Endothelial cell of umbilical vein (primary cell): Measurements from ENCODE around the gene TTLL9. TPM values are rescaled to one million over a fixed set of nuclear protein-coding genes. Genes with fewer than 3 reads are reported as not detected.

Experiments
- BruUV-seq: library from RNA; stranded (reverse); fragments of 400-500 nt; replicated peaks from 2 replicates; lab custom pipeline; 2021; lab: Mats Ljungman, UMichigan
- CTCF ChIA-PET: fragments of 300-600, 350-600 bp; sonication (Branson Sonifier 250); formaldehyde crosslinking; loops from one replicate; lab custom pipeline; 2021; ENCODE audit warnings: antibody characterized with exemption, inconsistent platforms; lab: Charles Lee
- POLR2A ChIA-PET: fragments of 300-600, 350-600 bp; sonication (Branson Sonifier 250); formaldehyde crosslinking; loops from one replicate; lab custom pipeline; 2021; ENCODE audit warnings: antibody characterized with exemption, inconsistent platforms; lab: Charles Lee
- DNase-seq: peaks from one replicate; pipeline ENCODE4 v3.0.0-alpha.2; 2011; ENCODE audit warnings: low read depth, low spot score
- FAIRE-seq: peaks from 2 replicates; lab custom pipeline; 2011; peaks lifted over from hg19 to GRCh38; lab: Jason Lieb, UNC
- H2AFZ ChIP-seq: 2 replicates; pipeline ENCODE4 v1.6.0; 2012; ENCODE audit warnings: low read depth, low read length, control low read depth, inconsistent platforms
- H3K27ac ChIP-seq: 2 replicates; pipeline ENCODE4 v1.5.1; 2011; ENCODE audit warnings: low read depth, mild to moderate bottlenecking, control low read depth, low read length, moderate library complexity; ENCODE audit not compliant: insufficient read depth
- H3K27me3 ChIP-seq, 2 experiments: 2 replicates each; pipeline versions ENCODE4 v1.6.0 to v1.6.1; 2011; ENCODE audit warnings: low read length in 2 of 2, mixed read lengths in 1 of 2; ENCODE audit not compliant: control insufficient read depth in 2 of 2, insufficient read depth in 2 of 2
- H3K36me3 ChIP-seq, 2 experiments: 2 replicates in 1 of 2; 3 replicates in 1 of 2; pipeline ENCODE4 v1.5.1; 2011; ENCODE audit warnings: low read length in 2 of 2, mild to moderate bottlenecking in 1 of 2, moderate library complexity in 1 of 2; ENCODE audit not compliant: control insufficient read depth in 2 of 2, insufficient read depth in 2 of 2; ENCODE audit errors: extremely low read depth in 1 of 2
- H3K4me1 ChIP-seq: 3 replicates; pipeline ENCODE4 v1.5.1; 2011; ENCODE audit warnings: mild to moderate bottlenecking, low read length; ENCODE audit not compliant: control insufficient read depth, insufficient read depth; ENCODE audit errors: extremely low read depth
- H3K4me2 ChIP-seq: 2 replicates; pipeline ENCODE4 v1.6.1; 2011; ENCODE audit warnings: low read length, control low read depth, mixed read lengths; ENCODE audit not compliant: insufficient read depth
- H3K4me3 ChIP-seq, 3 experiments: fragments of 200-600 bp in 1 of 3; sonication (generic), shearing (Covaris generic) in 1 of 3; replicated peaks in 1 of 3; 2 replicates each; pipeline ENCODE4 v1.5.1; 2011 to 2016; ENCODE audit warnings: control low read depth in 3 of 3, low read length in 3 of 3, mild to moderate bottlenecking in 2 of 3, inconsistent platforms in 1 of 3, low read depth in 1 of 3, moderate library complexity in 1 of 3; ENCODE audit not compliant: insufficient read depth in 1 of 3
- H3K79me2 ChIP-seq: 2 replicates; pipeline ENCODE4 v1.6.0; 2012; ENCODE audit warnings: low read length, inconsistent platforms; ENCODE audit not compliant: control insufficient read depth, insufficient read depth
- H3K9ac ChIP-seq: replicated peaks from 2 replicates; pipeline ENCODE3; 2011; ENCODE audit warnings: low read length, control low read depth; ENCODE audit not compliant: insufficient read depth; ENCODE audit errors: extremely low read depth
- H3K9me1 ChIP-seq: replicated peaks from 3 replicates; pipeline ENCODE4 v1.6.0; 2011; ENCODE audit warnings: mild to moderate bottlenecking, low read length; ENCODE audit not compliant: control insufficient read depth, insufficient read depth; ENCODE audit errors: extremely low read depth
- H3K9me3 ChIP-seq: replicated peaks from 2 replicates; pipeline ENCODE4 v1.5.1; 2012; ENCODE audit warnings: low read length, inconsistent platforms; ENCODE audit not compliant: control insufficient read depth, insufficient read depth
- H4K20me1 ChIP-seq: replicated peaks from 2 replicates; pipeline ENCODE3; 2011; ENCODE audit warnings: mild to moderate bottlenecking, low read length; ENCODE audit not compliant: control insufficient read depth, insufficient read depth; ENCODE audit errors: extremely low read depth
- FOS ChIP-seq: IDR thresholded peaks from 2 replicates; pipeline ENCODE4 v1.6.1; 2011; ENCODE audit warnings: mild to moderate bottlenecking, low read length, moderate library complexity, borderline replicate concordance; ENCODE audit not compliant: insufficient read depth
- GATA2 ChIP-seq: IDR thresholded peaks from 2 replicates; pipeline ENCODE4 v1.7.0; 2011; ENCODE audit warnings: low read depth, mild to moderate bottlenecking, moderate library complexity, mixed read lengths, low read length; ENCODE audit not compliant: insufficient read length, insufficient read depth
- MYC ChIP-seq: IDR thresholded peaks from one replicate; pipeline ENCODE4 v1.6.1; 2011; ENCODE audit warnings: mild to moderate bottlenecking, low read depth, low read length
- POLR2A ChIP-seq: IDR thresholded peaks from 2 replicates; pipeline ENCODE4 v1.6.1; 2012; ENCODE audit warnings: low read depth, mild to moderate bottlenecking, control low read depth, low read length
- POLR2AphosphoS5 ChIP-seq: IDR thresholded peaks from 2 replicates; pipeline ENCODE4 v1.6.1; 2012; ENCODE audit warnings: low read depth, mild to moderate bottlenecking, control low read depth, low read length, moderate library complexity; ENCODE audit not compliant: insufficient read depth
- dilution Hi-C: fragments of 300-500 bp; cut with MboI; formaldehyde crosslinking; loops from one replicate; pipeline ENCODE4 v1.15.0; 2019; ENCODE audit warnings: low sequenced_read_pairs; ENCODE audit not compliant: extremely low pct_ligation_motif_present
- intact Hi-C: fragments of 100-400 bp; cut with micrococcal nuclease; formaldehyde crosslinking; loops from one replicate; pipeline ENCODE4 v1.10.0; 2022
- polyA plus RNA-seq, 4 experiments: library from polyadenylated mRNA; depleted of rRNA in 3 of 4; stranded (reverse) in 3 of 4; unstranded in 1 of 4; fragments of >200 nt; gene quantifications; 2 replicates each; pipeline versions ENCODE4 v1.2.1 to v1.2.3, GENCODE V29; 2011 to 2012; ENCODE audit warnings: missing spikeins in 1 of 4
- total RNA-seq: library from RNA; stranded (reverse); gene quantifications from 2 replicates; pipeline ENCODE4 v1.2.3, GENCODE V29; 2021
- TF ChIP-seq, protein P1 (sequence below), 2 donors: IDR thresholded peaks; 1 replicate in 1 of 2; 2 replicates in 1 of 2; pipeline ENCODE4 v1.5.1; 2011; ENCODE audit warnings: low read length in 2 of 2, mild to moderate bottlenecking in 2 of 2, moderate library complexity in 2 of 2, control low read depth in 1 of 2, inconsistent platforms in 1 of 2, low read depth in 1 of 2; ENCODE audit not compliant: insufficient read depth in 1 of 2; ENCODE audit errors: extremely low read depth in 1 of 2

Gene TTLL9
- total and polyA plus RNA-seq, 2 donors (not counting 3 experiments of a cell fraction or from before 2014, with no cell fraction given) = 0.03 TPM; not detected in 1

- no peak overlapping the region for H2AFZ ChIP-seq
- no peaks in the 10 kb centered on the region for H3K79me2 ChIP-seq
- no peaks in the 10 kb centered on the region for H3K36me3 ChIP-seq
- H3K4me1 ChIP-seq = peaks cover 22% of the 10 kb centered on the region
- intact Hi-C loops (no loop called here), dilution Hi-C loops (no loop called here)
- H3K4me2 ChIP-seq = no peak overlapping the region
- no peak for FAIRE-seq
- H3K27ac ChIP-seq = no peak overlapping the region
- H3K9me1 ChIP-seq = no peaks in the 10 kb centered on the region
- H4K20me1 ChIP-seq = no peaks in the 10 kb centered on the region
- no peak overlapping the region for H3K4me3 ChIP-seq
- H3K9ac ChIP-seq = no peak overlapping the region
- TF ChIP-seq FOS = no peak
- no peak for TF ChIP-seq GATA2
- TF ChIP-seq, protein P1, sequence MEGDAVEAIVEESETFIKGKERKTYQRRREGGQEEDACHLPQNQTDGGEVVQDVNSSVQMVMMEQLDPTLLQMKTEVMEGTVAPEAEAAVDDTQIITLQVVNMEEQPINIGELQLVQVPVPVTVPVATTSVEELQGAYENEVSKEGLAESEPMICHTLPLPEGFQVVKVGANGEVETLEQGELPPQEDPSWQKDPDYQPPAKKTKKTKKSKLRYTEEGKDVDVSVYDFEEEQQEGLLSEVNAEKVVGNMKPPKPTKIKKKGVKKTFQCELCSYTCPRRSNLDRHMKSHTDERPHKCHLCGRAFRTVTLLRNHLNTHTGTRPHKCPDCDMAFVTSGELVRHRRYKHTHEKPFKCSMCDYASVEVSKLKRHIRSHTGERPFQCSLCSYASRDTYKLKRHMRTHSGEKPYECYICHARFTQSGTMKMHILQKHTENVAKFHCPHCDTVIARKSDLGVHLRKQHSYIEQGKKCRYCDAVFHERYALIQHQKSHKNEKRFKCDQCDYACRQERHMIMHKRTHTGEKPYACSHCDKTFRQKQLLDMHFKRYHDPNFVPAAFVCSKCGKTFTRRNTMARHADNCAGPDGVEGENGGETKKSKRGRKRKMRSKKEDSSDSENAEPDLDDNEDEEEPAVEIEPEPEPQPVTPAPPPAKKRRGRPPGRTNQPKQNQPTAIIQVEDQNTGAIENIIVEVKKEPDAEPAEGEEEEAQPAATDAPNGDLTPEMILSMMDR (IDR thresholded peaks at IDR 0.05; ENCODE audit: extremely low read depth in 1 of 2, insufficient read depth in 1 of 2, low read depth in 1 of 2, low read length in 2 of 2) = no peak
- no peak for TF ChIP-seq POLR2A
- TF ChIP-seq MYC = no peak
- TF ChIP-seq POLR2AphosphoS5 = no peak
- ChIA-PET POLR2A (no interaction called here), CTCF (interaction anchor here (25.3 kb wide), 1 partner anchor 18 kb away, joined by 619 read pairs; the partner anchor contains the start of gene FOXS1)
- no peaks in the 10 kb centered on the region for H3K27me3 ChIP-seq
- no peak for DNase-seq
- no TSS peak for BruUV-seq
- no peaks in the 10 kb centered on the region for H3K9me3 ChIP-seq
These were observed 38.6 kb upstream of the TTLL9 start for GRCh38 chr20:31831771-31832306.
